ENCODE measurements around the gene SCTR. TPM values are rescaled to one million over a fixed set of nuclear protein-coding genes. Genes with fewer than 3 reads are reported as not detected.

SCTR gene
- total and polyA plus RNA-seq, 2 of the 13 experiments (the other 11 are each of a cell fraction or from before 2014, with no cell fraction given): not detected

GRCh38 chr2:119422360-119423107 lies 101.7 kb downstream of the SCTR start (continued):
- TF ChIP-seq ZBED4 (CRISPR knock-in tag; IDR thresholded peaks at IDR 0.05; ENCODE audit: borderline replicate concordance): no peak
- TF ChIP-seq TBX2 (CRISPR knock-in tag; IDR thresholded peaks at IDR 0.05; ENCODE audit: borderline replicate concordance): 0 out of 2 replicates have a peak, but pooled peaks have one; percentile 38
- TF ChIP-seq SYNCRIP (IDR thresholded peaks at IDR 0.05; ENCODE audit: insufficient read depth, low read depth, low read length): no peak
- 0 out of 2 replicates have a peak, but pooled peaks have one; percentile 38 for TF ChIP-seq ZSCAN31 (CRISPR knock-in tag; IDR thresholded peaks at IDR 0.05; ENCODE audit: low read depth)
- no peak for TF ChIP-seq ZNF33B (CRISPR knock-in tag; IDR thresholded peaks at IDR 0.05)
- TF ChIP-seq GATAD1 (CRISPR knock-in tag; IDR thresholded peaks at IDR 0.05): no peak
- TF ChIP-seq ZNF234 (CRISPR knock-in tag; conservative IDR thresholded peaks at IDR 0.05): no peak
- TF ChIP-seq KDM6A (CRISPR knock-in tag; IDR thresholded peaks at IDR 0.05; ENCODE audit: low read depth): no peak
- TF ChIP-seq HOXA5 (CRISPR knock-in tag; IDR thresholded peaks at IDR 0.05): no peak

GRCh38 chr2:119421741-119422140 lies 102.5 kb downstream of the SCTR start:
- Histone ChIP-seq H4K20me1 (ENCODE audit: insufficient read depth, low read length) (no peaks in the 10 kb centered on the region), H2AFZ (ENCODE audit: low read length) (no peak overlapping the region), H3K79me2 (ENCODE audit: insufficient read depth, low read length) (no peaks in the 10 kb centered on the region), H3K9ac (ENCODE audit: insufficient read depth, low read depth, low read length) (no peak overlapping the region), H3K4me2 (ENCODE audit: low read depth, low read length) (no peak overlapping the region), H3K27ac (ENCODE audit: extremely low read length, insufficient read depth, low read length) (no peak overlapping the region), H3K9me3 (ENCODE audit: low read length) (peaks cover 12% of the 10 kb centered on the region), H3K27me3 (ENCODE audit: control insufficient read depth in 1 of 2, insufficient read depth in 2 of 2, low read length in 2 of 2) (no peaks in the 10 kb centered on the region; a peak in 2 of 5 replicates), H3K36me3 (replicated peaks in 1 of 2; ENCODE audit: control insufficient read depth in 1 of 2, insufficient read depth in 2 of 2, low read length in 2 of 2) (no peaks in the 10 kb centered on the region), H3K4me3 (replicated peaks in 1 of 3; ENCODE audit: insufficient read depth in 1 of 3, low read depth in 2 of 3, low read length in 3 of 3) (no peak overlapping the region), H3K4me1 (ENCODE audit: insufficient read depth, low read length) (peaks cover 89% of the 10 kb centered on the region)
- ATAC-seq (no peak), FAIRE-seq (no peak), DNase-seq (ENCODE audit: low spot score) (no peak)
- in situ Hi-C loops (cut with HindIII; ENCODE audit: extremely low pct_ligation_motif_present, low pct_unique_long_range_greater_than_20kb) (no loop called here), intact Hi-C loops (cut with micrococcal nuclease; ENCODE audit: unreplicated experiment) (no loop called here)
- no TSS peak for BruUV-seq (replicated peaks)
- POLR2A ChIA-PET: no interaction called here
- CTCF ChIA-PET (ENCODE audit: low intra/inter-chr PET ratio, low total read pairs): no interaction called here
- TF ChIP-seq ZNF3 (CRISPR knock-in tag; IDR thresholded peaks at IDR 0.05) (no peak), HES4 (CRISPR knock-in tag; IDR thresholded peaks at IDR 0.05; ENCODE audit: borderline replicate concordance) (no peak), ZNF235 (CRISPR knock-in tag; IDR thresholded peaks at IDR 0.05; ENCODE audit: borderline replicate concordance) (no peak), SRSF9 (IDR thresholded peaks at IDR 0.05; ENCODE audit: borderline replicate concordance, insufficient read depth, low read depth, low read length, poor library complexity, severe bottlenecking) (no peak)
